DMS 273 treated with DMSO at 0.1 percent for 48 hours (cell line): ENCODE data around the gene ATG10.
"Not testable (repeated sequence)": the region's sequence is repeated elsewhere in the genome, so short reads cannot be mapped to it uniquely, and the experiment has no call there.

Experiments
- DNase-seq: peaks from one replicate; lab custom pipeline; 2025; lab: John Stamatoyannopoulos, UW

Gene ATG10

DNA sequence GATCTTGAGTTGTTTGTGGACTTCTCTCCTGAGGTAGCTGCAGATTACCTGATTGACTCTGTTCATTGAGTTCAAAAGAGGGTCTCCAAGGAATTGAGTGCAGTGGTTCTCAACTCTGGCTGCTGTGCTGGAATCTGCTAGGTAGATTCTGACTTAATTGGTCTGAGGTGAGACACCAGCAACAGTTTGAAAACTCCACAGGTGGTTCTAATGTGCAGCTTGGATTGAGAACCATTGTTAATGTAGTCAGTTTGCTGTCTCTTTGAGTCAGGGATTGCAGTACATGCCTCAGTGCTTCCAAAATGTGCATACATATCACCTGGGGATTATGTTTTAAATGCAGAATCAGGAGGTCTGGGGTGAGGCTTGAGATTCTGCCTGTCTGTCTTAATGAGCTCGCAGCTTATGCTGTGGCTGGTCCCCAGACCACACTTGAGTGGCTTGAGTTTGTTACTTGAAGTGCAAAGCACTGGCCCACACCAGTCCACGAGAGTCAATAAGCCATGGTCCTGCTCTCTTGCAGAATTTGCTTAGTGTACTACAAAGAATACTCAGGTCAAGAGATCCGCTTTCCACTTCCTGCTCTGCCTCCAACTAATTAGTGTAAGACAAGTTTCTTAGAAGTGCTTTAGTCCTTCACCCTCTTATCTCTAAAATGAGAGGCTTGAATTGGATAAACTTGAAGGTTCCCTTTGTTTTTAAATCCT is 82.3 kb downstream of the ATG10 start:
- no peak for DNase-seq

DNA sequence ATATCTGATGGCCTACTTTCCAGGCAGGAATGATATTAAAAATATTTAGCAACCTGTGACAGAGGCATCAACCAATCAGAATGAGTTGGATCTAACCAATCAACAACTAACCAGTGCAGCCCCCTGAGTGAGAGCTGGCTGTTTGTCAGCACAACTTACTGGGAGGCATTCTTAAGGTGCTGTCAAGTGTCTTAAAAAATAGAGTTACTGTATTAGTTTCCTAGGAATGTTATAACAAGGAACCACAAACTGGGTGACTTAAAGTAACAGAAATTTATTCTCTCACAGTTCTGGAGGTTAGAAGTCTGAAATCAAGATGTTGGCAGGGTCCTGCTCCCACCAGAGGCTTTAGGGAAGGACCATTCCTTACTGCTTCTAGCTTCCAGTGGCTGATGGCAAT is 85.2 kb downstream of the ATG10 start:
- DNase-seq = no peak

GRCh38 chr5:82058710-82059109 is 86.9 kb downstream of the ATG10 start:
- no peak for DNase-seq

DNA sequence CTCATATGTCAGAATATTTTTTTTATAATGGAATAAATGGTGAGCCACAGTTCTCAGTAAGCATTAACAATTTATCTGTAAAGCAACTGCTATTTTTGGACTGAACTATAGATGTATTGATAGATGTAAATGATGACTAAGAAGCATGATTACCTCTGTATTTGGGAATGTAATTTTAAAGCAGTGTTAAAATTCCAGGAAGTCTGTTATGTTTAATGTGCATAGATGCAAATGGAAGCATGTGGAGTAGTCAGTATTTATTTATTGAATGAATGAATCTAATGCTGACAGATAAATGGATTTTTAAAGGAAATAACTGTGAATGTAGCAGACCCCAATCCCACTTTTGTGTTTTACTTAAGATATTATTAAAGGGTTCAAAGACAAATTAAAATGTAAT is 95.0 kb downstream of the ATG10 start:
- DNase-seq = no peak

- not testable (repeated sequence) for DNase-seq
These were observed 96.2 kb downstream of the ATG10 start for GRCh38 chr5:82068042-82068441.

GRCh38 chr5:82068723-82069122 is 96.9 kb downstream of the ATG10 start:
- no peak for DNase-seq

DNA sequence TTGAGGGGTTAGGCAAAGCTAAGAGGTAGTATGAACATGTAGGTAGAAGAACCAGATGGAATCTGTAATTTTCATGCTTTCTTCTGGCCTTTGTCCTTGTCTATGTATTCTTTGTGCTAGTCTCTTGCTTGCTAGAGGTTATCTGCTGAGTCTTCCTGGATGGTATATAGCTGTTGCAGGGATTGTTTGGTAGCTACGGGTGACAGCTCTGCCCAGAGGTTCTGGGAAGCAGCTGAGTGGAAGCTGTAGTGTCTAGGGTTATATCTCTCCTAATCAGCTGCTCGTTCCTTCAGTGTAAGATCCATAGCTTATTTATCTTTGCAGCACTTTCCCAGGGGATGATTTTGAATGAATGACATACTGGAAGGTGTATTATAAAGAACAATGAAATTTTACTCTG is 100.3 kb downstream of the ATG10 start:
- DNase-seq = no peak

DNA sequence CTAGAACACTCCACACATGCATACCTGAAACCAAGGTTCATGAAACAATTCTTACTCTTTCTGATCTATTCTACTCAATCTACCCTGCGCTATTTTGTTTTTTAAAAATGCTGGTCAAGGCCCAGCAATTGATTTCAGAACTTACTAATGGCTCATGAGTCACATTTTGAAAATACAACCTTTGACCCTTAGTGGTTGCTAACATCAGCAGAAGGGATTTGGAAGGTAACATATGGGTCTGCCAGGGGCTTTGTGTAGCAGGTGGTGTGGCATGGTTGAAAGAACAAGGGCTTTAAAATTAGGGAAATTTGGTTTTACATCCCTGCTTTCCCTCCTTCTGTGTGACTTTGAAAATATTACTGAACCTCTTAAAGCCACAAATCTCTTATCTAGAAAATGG is 101.4 kb downstream of the ATG10 start:
- peak; percentile 89 for DNase-seq

DNA sequence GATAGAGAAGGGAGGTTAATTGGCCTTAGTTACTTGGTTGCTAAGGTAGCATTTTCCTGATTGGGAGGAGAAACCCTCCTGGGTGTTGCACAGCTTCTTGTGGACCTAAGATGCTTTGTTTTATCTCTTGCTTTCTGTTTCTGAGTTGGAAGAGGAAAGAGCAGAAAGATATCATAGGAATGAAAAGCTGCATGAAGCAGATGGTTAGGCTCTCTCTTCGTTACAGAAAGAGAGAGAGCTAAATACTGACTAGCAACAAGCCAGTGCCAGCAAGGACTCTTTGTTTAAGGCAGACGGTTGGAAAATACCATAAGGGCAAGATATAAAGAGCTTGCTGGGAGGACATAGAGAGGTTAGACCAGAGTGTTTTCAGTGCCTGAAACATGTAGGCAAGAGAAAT is 103.1 kb downstream of the ATG10 start:
- peak; percentile 75 for DNase-seq

DNA sequence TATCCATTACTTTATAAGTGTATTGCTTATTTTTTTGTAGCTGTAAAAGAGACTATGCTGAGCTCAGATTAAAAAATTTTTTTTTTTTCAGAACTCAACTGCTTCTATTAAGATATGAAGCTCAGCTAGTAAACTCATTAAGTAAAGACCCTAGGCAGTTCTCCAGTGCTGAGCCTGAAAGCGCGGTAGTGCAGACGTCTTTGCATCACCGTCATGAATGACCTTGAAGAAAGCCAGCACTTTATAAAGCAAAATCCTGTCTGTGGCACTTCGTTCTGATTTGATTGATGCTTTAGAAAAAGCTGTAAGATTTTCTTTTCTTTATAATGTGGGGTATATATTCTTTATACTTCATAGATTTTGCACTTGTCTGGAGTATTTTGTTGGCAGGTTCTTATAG is 105.7 kb downstream of the ATG10 start:
- no peak for DNase-seq

- no peak for DNase-seq
These were observed 119.8 kb downstream of the ATG10 start for GRCh38 chr5:82091617-82092016.

DNA sequence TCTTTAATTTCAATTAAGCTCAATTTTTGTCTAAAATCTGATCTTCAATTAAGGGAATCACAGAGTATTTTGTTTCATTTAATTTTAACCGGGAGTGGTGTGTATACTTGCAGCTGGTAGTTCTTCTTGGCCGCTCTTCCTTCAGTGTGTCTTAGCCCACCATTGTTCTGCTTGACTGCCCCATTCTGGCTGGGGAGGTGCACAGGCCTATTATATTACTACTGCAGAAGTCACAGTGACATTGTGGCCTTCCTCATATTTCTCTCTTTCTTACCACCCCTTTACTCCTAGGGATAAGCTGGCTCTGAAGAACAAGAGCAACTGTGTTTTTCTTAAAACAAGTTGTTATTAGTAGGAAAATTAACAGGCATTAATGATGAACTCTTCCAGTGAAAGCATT is 123.7 kb downstream of the ATG10 start:
- DNase-seq = no peak

DNA sequence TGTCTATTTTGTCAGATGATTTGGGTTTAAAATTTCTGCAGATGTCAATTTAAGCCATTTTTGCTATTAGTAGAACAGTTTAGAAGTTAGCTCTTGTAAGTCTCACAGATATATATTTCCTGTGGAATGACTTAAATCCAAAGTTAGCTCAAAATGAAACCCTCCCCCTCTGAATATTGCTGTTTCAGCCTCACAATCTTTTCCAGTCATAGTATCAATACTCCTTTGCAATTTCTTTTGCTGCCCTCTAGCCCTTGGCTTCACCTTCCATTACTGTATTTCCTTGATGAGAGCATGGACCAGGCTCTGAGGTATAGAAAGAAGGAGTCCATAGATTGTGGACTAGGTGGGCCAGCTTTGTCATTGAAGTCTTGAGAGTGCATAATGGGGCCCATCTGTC is 124.4 kb downstream of the ATG10 start:
- no peak for DNase-seq

- no peak for DNase-seq
These were observed 128.7 kb downstream of the ATG10 start for GRCh38 chr5:82100303-82101077.

DNA sequence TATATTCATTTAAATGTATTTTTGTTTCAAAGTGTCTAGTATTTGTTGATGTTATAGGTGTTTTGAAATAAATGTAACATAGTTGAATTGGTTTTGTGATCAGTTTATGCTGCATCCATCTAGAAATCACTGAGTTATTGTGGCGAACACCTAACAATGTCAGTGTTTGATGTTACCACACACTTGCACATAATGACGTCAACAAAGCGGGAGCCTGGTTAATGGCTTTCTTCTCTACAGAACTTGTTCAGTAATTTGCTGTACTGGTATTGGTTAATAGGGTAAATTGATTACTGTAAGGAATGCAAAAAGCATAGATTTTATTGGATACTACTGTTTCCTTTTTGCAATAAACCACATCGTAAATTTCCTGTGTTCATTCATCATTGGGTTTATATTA is 133.0 kb downstream of the ATG10 start:
- no peak for DNase-seq

DNA sequence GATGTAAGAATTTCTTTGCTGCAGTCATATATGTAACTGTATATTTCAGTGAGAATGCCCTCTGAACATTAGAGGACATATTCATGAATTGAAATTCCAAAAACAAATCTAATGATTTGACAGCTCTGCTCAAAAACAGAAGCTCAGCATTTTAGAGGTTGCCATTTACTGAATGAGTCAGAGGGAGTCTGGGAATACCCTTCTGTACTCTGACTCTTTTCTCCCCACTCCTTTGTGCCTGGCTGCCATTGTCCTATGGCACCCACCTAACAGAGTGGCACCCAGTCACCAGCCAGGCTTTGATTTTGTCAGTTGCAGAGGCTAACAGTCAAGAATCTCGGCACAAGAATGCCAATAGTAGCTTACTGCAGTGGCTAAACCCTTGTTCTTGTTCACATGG is 133.6 kb downstream of the ATG10 start:
- DNase-seq = no peak

- DNase-seq = no peak
These were observed 134.4 kb downstream of the ATG10 start for GRCh38 chr5:82106207-82106606.

GRCh38 chr5:82106756-82107155 is 134.9 kb downstream of the ATG10 start:
- DNase-seq = no peak

- DNase-seq = no peak
These were observed 135.4 kb downstream of the ATG10 start for GRCh38 chr5:82107267-82107666.

DNA sequence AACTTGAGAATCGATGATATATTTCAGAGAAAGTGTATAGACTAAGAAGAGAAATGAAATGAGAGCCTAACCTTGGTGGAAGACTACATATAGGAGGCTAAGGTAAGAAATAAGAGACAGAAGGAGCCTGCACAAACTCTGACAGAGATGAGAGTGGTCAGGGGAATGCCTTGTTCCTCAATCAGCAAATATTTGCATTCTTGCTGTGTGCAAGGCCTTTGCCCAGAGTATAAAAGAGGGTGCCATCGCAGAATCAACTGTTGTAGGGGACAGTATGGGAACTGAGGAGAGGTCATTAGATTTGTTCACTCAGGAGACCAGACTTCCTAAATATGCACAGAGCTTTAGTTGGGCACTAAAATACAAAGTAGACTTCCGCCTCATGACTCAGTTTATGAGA is 137.2 kb downstream of the ATG10 start:
- DNase-seq = no peak

DNA sequence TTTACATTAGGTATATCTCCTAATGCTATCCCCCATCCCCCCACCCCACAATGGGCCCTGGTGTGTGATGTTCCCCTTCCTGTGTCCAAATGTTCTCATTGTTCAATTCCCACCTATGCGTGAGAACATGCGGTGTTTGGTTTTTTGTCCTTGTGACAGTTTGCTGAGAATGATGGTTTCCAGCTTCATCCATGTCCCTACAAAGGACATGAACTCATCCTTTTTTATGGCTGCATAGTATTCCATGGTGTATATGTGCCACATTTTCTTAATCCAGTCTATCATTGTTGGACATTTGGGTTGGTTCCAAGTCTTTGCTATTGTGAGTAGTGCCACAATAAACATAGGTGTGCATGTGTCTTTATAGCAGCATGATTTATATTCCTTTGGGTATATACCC is 138.1 kb downstream of the ATG10 start:
- not testable (repeated sequence) for DNase-seq

DNA sequence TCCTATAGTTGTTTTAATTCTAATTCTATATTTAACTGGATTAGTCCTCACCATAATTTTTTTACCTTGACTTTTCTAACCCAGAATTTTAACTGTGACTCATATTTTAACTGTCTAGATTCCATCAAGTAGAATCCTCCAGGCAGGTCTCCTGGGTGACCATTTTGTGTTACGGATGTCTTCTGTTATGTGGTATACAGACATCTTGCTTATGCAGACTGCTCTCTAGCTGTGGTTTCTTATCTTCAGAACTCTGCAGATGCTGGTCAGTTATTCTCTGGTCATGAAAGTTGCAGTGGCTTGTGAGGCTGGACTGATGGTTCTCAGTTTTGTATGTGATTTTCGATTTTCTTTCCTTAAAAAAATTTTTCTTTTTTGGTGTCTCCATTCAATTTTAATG is 139.4 kb downstream of the ATG10 start:
- DNase-seq = no peak

DNA sequence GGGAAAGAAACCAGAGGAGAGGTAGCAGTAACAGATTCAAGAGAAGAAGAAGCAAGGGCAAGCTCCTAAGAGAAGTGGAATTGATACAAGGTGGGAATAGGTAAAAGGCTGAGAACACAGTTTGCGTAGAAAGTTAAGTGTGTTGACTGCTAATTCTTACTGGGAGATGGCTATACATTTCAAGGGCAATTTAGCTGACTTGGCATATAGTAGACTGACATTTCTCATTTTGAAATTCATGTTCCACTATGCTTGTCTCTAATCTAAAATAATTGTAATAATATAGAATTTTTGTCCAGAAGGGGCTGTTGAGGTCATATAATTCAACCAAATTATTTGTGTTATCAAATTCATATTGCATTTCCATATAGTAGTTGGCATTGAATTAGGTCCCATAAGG is 144.0 kb downstream of the ATG10 start:
- no peak for DNase-seq

GRCh38 chr5:82119889-82120288 is 148.1 kb downstream of the ATG10 start:
- no peak for DNase-seq
